Stimulated activated CD8-positive, alpha-beta memory T cell treated with anti-CD3 and anti-CD28 coated beads, Interleukin-15, amount 100 ng/mL, for 48 hours (primary cell): ENCODE data around the gene C11orf24.
"Not testable (repeated sequence)": the region's sequence is repeated elsewhere in the genome, so short reads cannot be mapped to it uniquely, and the experiment has no call there.

Source experiments
- DNase-seq, 2 donors: peaks; one replicate each; pipeline ENCODE4 v3.0.0-alpha.2; 2020; ENCODE audit warnings: low read depth in 2 of 2

C11orf24 gene

DNA sequence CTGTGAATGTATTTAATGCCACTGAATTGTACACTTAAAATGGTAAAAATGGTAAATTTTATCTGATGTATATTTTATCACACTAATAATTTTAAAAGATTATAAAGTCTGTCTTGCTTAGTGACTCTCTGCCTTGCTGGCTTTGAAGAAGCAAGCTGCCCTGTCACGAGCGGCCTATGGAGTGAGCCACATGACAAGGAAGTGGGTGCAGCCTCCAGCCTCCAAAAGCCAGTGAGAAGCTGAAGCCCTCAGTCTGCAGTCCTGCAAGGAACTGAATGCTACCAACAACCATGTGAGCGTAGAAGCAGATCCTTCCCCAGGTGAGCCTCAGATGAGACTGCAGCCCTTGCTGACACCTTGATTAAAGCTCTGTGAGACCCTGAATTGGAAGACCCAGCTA, 20.0 kb downstream of the C11orf24 start:
- no peak for DNase-seq

DNA sequence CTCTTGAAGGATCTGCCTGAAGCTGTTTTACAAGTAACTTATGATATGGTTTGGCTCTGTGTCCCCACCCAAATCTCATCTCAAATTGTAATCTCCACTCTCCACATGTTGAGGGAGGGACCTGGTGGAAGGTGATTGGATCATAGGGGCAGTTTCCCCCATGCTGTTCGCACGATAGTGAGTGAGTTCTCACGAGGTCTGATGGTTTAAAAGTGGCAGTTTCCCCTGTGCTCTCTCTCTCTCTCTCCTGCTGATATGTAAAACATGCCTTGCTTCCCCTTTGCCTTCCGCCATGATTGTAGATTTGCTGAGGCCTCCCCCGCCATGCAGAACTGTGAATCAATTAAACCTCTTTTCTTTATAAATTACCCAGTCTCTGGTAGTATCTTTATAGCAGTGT, 26.9 kb downstream of the C11orf24 start:
- DNase-seq = not testable (repeated sequence)

DNA sequence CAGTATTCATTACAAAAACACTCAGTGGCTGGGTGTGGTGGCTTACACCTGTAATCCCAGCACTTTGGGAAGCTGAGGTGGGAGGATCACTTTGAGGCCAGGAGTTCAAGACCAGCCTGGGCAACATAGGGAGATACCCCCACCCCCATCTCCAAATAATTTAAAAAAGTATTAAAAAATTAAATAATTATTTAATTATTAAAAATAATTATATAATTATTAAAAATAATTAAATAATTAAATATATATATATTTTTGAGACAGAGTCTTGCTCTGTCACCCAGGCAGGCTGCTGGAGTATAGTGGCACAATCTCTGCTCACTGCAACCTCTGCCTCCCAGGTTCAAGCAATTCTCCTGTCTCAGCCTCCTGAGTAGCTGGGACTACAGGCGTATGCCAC, 27.9 kb downstream of the C11orf24 start:
- not testable (repeated sequence) for DNase-seq

GRCh38 chr11:68242616-68243015, 29.2 kb downstream of the C11orf24 start:
- DNase-seq = no peak

DNA sequence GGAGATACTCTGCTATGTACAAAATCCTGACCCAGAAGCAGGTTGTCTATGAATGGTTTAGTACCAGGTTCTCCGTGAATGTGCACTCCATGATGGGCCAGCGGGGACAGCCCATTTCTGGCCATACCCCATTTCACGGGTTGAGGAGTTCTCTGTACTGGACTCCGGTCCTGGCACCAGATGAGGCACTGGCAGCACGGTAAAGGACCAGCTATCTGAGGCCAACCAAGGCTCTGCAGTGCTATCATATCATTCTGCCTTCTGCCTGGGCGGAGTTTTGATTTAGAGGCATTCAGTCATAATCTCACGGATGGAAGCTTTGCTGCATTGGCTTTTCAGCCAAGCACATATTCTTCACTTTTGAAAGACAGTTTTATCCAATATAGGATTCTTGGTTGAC, 40.2 kb downstream of the C11orf24 start:
- DNase-seq = no peak

GRCh38 chr11:68229601-68230000, 42.2 kb downstream of the C11orf24 start:
- DNase-seq = no peak

GRCh38 chr11:68226421-68226820, 45.4 kb downstream of the C11orf24 start:
- no peak for DNase-seq

- no peak for DNase-seq
Observed at GRCh38 chr11:68224606-68225005, 47.2 kb downstream of the C11orf24 start.

DNA sequence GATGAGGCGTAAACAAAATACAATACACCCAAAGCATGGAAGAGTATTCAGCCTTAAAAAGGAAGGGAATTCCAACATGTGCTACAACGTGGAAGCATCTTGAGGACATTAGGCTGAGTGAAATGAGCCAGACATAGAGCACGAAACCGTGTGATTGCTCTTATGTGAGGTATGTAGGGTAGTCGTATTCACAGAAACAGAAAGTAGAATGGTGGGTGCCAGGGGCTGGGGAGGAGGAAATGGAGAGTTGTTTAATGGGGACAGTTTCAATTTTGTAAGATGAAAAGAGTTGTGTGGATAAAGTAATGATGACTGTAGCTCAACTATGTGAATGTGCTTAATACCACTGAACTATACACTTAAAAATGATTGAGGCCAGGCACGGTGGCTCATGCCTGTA, 48.5 kb downstream of the C11orf24 start:
- DNase-seq = no peak

- no peak for DNase-seq
Observed at GRCh38 chr11:68221406-68221805, 50.4 kb downstream of the C11orf24 start.

DNA sequence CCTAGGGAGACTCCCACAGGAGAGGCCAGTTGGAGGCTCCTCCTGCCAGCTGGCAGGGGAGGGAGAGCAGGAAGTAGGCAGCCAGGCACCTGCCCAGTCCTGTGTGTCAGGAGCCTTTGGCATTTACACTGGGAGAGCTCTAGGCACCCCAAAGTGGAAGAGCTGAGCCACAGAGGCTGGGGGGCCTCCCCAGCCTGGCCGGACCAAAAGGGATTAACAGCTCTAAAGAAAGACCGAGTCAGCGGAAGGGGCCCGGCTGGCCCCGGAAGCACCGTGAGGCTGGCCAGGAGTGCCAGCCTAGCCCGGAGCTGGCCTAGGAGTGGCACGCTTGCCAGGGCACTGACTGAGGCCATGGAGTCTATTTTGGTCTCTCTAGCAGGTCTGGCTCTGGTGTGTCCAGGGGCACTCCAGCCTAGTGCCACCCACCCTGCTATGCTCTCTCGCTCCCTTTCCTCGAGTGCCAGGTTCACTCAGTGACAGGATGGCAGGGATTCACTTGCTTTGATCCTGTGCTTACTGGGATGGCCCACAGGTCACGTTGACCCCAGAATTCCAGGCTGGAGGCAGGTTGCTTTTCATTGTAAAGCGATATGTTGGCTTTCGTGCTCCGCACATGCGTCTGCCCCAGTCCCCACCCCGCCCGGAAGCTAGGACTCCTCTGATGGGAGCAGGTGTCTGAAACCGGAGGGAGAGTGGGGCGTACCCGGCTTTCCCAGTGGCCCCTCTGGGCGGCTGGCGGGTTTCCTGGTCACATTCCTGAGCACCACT, 55.4 kb downstream of the C11orf24 start:
- DNase-seq = no peak

- DNase-seq = no peak
Observed at GRCh38 chr11:68215524-68216170, 56.1 kb downstream of the C11orf24 start.

DNA sequence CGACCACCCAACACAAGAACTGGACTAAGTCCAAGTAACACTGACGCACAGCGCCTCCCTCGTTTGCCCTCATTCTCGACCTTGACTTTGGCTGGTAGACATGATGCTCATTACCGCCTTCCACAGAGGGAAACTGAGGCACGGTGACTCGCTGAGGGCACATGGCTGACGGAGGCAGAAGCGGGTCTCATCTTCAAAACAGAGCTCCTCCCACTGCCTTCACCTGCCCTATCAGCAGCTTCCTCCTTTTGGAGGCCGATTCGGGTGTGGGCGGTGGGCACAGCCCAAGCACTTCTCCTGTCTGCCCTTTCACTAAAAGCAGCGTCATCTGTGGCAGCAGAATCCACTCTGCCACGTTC, 56.7 kb downstream of the C11orf24 start:
- peak; percentile 15 to 17 for DNase-seq

- no peak for DNase-seq
Observed at GRCh38 chr11:68214173-68215086, 57.3 kb downstream of the C11orf24 start.

GRCh38 chr11:68213555-68214172, 58.1 kb downstream of the C11orf24 start:
- peak; percentile 66 to 68 for DNase-seq

DNA sequence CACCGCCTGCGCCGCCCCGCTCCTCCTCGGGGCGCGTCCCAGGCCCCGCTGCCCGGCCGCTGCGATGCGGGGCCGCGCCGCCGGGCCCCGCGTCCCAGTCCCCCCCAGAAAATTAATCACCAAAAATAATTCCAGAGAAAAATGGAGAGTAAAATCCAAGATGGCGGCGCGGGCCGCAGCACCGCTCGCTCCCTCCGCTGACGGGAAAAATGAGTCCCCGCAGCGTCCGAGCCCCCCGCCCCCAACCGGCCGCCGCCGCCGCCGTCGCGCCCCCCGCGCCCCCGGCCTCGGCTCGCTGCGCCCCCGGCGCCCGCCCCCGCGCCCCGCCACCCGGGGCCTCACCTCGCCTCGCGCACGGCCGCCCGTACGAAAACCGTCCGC, 58.6 kb downstream of the C11orf24 start, which contains the start of gene KMT5B:
TSS of gene KMT5B (minus strand) at position 162 of the 381 bp plus-strand sequence. CDS start 23,220 bp downstream, outside the sequence.
- no peak for DNase-seq

- peak; percentile 49 to 57 for DNase-seq
Observed at GRCh38 chr11:68212421-68213134, 59.2 kb downstream of the C11orf24 start.

- DNase-seq = no peak
Observed at GRCh38 chr11:68211546-68211945, 60.2 kb downstream of the C11orf24 start.
